Endothelial cell of umbilical vein (primary cell): ENCODE data around the gene LEPROT. TPM values are rescaled to one million over a fixed set of nuclear protein-coding genes. Genes with fewer than 3 reads are reported as not detected.

Experiments used
- BruUV-seq: library from RNA; stranded (reverse); fragments of 400-500 nt; replicated peaks from 2 replicates; lab custom pipeline; 2021; lab: Mats Ljungman, UMichigan
- CTCF ChIA-PET: fragments of 300-600, 350-600 bp; sonication (Branson Sonifier 250); formaldehyde crosslinking; loops from one replicate; lab custom pipeline; 2021; ENCODE audit warnings: antibody characterized with exemption, inconsistent platforms; lab: Charles Lee
- POLR2A ChIA-PET: fragments of 300-600, 350-600 bp; sonication (Branson Sonifier 250); formaldehyde crosslinking; loops from one replicate; lab custom pipeline; 2021; ENCODE audit warnings: antibody characterized with exemption, inconsistent platforms; lab: Charles Lee
- DNase-seq: peaks from one replicate; pipeline ENCODE4 v3.0.0-alpha.2; 2011; ENCODE audit warnings: low read depth, low spot score
- FAIRE-seq: peaks from 2 replicates; lab custom pipeline; 2011; peaks lifted over from hg19 to GRCh38; lab: Jason Lieb, UNC
- H2AFZ ChIP-seq: 2 replicates; pipeline ENCODE4 v1.6.0; 2012; ENCODE audit warnings: low read depth, low read length, control low read depth, inconsistent platforms
- H3K27ac ChIP-seq: 2 replicates; pipeline ENCODE4 v1.5.1; 2011; ENCODE audit warnings: low read depth, mild to moderate bottlenecking, control low read depth, low read length, moderate library complexity; ENCODE audit not compliant: insufficient read depth
- H3K27me3 ChIP-seq, 2 experiments: 2 replicates each; pipeline versions ENCODE4 v1.6.0 to v1.6.1; 2011; ENCODE audit warnings: low read length in 2 of 2, mixed read lengths in 1 of 2; ENCODE audit not compliant: control insufficient read depth in 2 of 2, insufficient read depth in 2 of 2
- H3K36me3 ChIP-seq, 2 experiments: 2 replicates in 1 of 2; 3 replicates in 1 of 2; pipeline ENCODE4 v1.5.1; 2011; ENCODE audit warnings: low read length in 2 of 2, mild to moderate bottlenecking in 1 of 2, moderate library complexity in 1 of 2; ENCODE audit not compliant: control insufficient read depth in 2 of 2, insufficient read depth in 2 of 2; ENCODE audit errors: extremely low read depth in 1 of 2
- H3K4me1 ChIP-seq: 3 replicates; pipeline ENCODE4 v1.5.1; 2011; ENCODE audit warnings: mild to moderate bottlenecking, low read length; ENCODE audit not compliant: control insufficient read depth, insufficient read depth; ENCODE audit errors: extremely low read depth
- H3K4me2 ChIP-seq: 2 replicates; pipeline ENCODE4 v1.6.1; 2011; ENCODE audit warnings: low read length, control low read depth, mixed read lengths; ENCODE audit not compliant: insufficient read depth
- H3K4me3 ChIP-seq, 3 experiments: fragments of 200-600 bp in 1 of 3; sonication (generic), shearing (Covaris generic) in 1 of 3; replicated peaks in 1 of 3; 2 replicates each; pipeline ENCODE4 v1.5.1; 2011 to 2016; ENCODE audit warnings: control low read depth in 3 of 3, low read length in 3 of 3, mild to moderate bottlenecking in 2 of 3, inconsistent platforms in 1 of 3, low read depth in 1 of 3, moderate library complexity in 1 of 3; ENCODE audit not compliant: insufficient read depth in 1 of 3
- H3K79me2 ChIP-seq: 2 replicates; pipeline ENCODE4 v1.6.0; 2012; ENCODE audit warnings: low read length, inconsistent platforms; ENCODE audit not compliant: control insufficient read depth, insufficient read depth
- H3K9ac ChIP-seq: replicated peaks from 2 replicates; pipeline ENCODE3; 2011; ENCODE audit warnings: low read length, control low read depth; ENCODE audit not compliant: insufficient read depth; ENCODE audit errors: extremely low read depth
- H3K9me1 ChIP-seq: replicated peaks from 3 replicates; pipeline ENCODE4 v1.6.0; 2011; ENCODE audit warnings: mild to moderate bottlenecking, low read length; ENCODE audit not compliant: control insufficient read depth, insufficient read depth; ENCODE audit errors: extremely low read depth
- H3K9me3 ChIP-seq: replicated peaks from 2 replicates; pipeline ENCODE4 v1.5.1; 2012; ENCODE audit warnings: low read length, inconsistent platforms; ENCODE audit not compliant: control insufficient read depth, insufficient read depth
- H4K20me1 ChIP-seq: replicated peaks from 2 replicates; pipeline ENCODE3; 2011; ENCODE audit warnings: mild to moderate bottlenecking, low read length; ENCODE audit not compliant: control insufficient read depth, insufficient read depth; ENCODE audit errors: extremely low read depth
- CTCF ChIP-seq, 2 donors: IDR thresholded peaks; 1 replicate in 1 of 2; 2 replicates in 1 of 2; pipeline ENCODE4 v1.5.1; 2011; ENCODE audit warnings: low read length in 2 of 2, mild to moderate bottlenecking in 2 of 2, moderate library complexity in 2 of 2, control low read depth in 1 of 2, inconsistent platforms in 1 of 2, low read depth in 1 of 2; ENCODE audit not compliant: insufficient read depth in 1 of 2; ENCODE audit errors: extremely low read depth in 1 of 2
- JUN ChIP-seq: IDR thresholded peaks from 2 replicates; pipeline ENCODE4 v1.6.1; 2011; ENCODE audit warnings: borderline replicate concordance, low read depth; ENCODE audit not compliant: insufficient read length, insufficient read depth
- MAX ChIP-seq: IDR thresholded peaks from 2 replicates; pipeline ENCODE4 v1.6.1; 2011; ENCODE audit not compliant: insufficient read depth, insufficient read length
- POLR2A ChIP-seq: IDR thresholded peaks from 2 replicates; pipeline ENCODE4 v1.6.1; 2012; ENCODE audit warnings: low read depth, mild to moderate bottlenecking, control low read depth, low read length
- dilution Hi-C: fragments of 300-500 bp; cut with MboI; formaldehyde crosslinking; loops from one replicate; pipeline ENCODE4 v1.15.0; 2019; ENCODE audit warnings: low sequenced_read_pairs; ENCODE audit not compliant: extremely low pct_ligation_motif_present
- intact Hi-C: fragments of 100-400 bp; cut with micrococcal nuclease; formaldehyde crosslinking; loops from one replicate; pipeline ENCODE4 v1.10.0; 2022
- polyA plus RNA-seq, 4 experiments: library from polyadenylated mRNA; depleted of rRNA in 3 of 4; stranded (reverse) in 3 of 4; unstranded in 1 of 4; fragments of >200 nt; gene quantifications; 2 replicates each; pipeline versions ENCODE4 v1.2.1 to v1.2.3, GENCODE V29; 2011 to 2012; ENCODE audit warnings: missing spikeins in 1 of 4
- total RNA-seq: library from RNA; stranded (reverse); gene quantifications from 2 replicates; pipeline ENCODE4 v1.2.3, GENCODE V29; 2021

LEPROT gene
- total and polyA plus RNA-seq, 2 donors (not counting 3 experiments of a cell fraction or from before 2014, with no cell fraction given): 80.6 to 94.8 TPM

GRCh38 chr1:65431111-65431705, 10.7 kb downstream of the LEPROT start:
- Histone ChIP-seq H3K79me2 (peaks cover 18% of the 10 kb centered on the region), H3K9ac (peak overlapping the region; percentile 87), H3K27me3 (no peaks in the 10 kb centered on the region), H3K4me1 (peaks cover 33% of the 10 kb centered on the region), H3K4me2 (peak overlapping the region; percentile 60), H3K9me1 (no peaks in the 10 kb centered on the region), H4K20me1 (no peaks in the 10 kb centered on the region), H2AFZ (no peak overlapping the region), H3K4me3 (peak overlapping the region in 1 of 3 experiments; percentile 26), H3K27ac (peak overlapping the region; percentile 97), H3K9me3 (no peaks in the 10 kb centered on the region), H3K36me3 (peaks cover 7 to 25% of the 10 kb centered on the region in 2 experiments)
- FAIRE-seq: no peak
- peak; percentile 79 for DNase-seq
- ChIA-PET POLR2A (interaction anchor here (1.8 kb wide), 1 partner anchor 11 kb away, joined by 6 read pairs; the partner anchor contains the start of genes LEPR and LEPROT), CTCF (interaction anchor here (0.5 to 7.7 kb wide), 35 partner anchors 8 to 1015 kb away, joined by 3 to 104 read pairs (median 4); partner anchors contain the start of genes LEPR and LEPROT)
- no TSS peak for BruUV-seq
- dilution Hi-C loops (no loop called here), intact Hi-C loops (loop anchor here (1.0 to 5.0 kb wide), 9 partner anchors 28 to 1016 kb away; no protein-coding TSS in a partner anchor)
- TF ChIP-seq MAX (no peak), JUN (no peak), POLR2A (no peak), CTCF (IDR thresholded peaks at IDR 0.05; ENCODE audit: extremely low read depth in 1 of 2, insufficient read depth in 1 of 2, low read depth in 1 of 2, low read length in 2 of 2) (peak; percentile 35 to 36)
